Measurements from ENCODE around the gene MARK2. TPM values are rescaled to one million over a fixed set of nuclear protein-coding genes. Genes with fewer than 3 reads are reported as not detected.

The MARK2 gene
- total RNA-seq, 2 experiments from 2014 or later: 24.3 to 24.9 TPM

DNA sequence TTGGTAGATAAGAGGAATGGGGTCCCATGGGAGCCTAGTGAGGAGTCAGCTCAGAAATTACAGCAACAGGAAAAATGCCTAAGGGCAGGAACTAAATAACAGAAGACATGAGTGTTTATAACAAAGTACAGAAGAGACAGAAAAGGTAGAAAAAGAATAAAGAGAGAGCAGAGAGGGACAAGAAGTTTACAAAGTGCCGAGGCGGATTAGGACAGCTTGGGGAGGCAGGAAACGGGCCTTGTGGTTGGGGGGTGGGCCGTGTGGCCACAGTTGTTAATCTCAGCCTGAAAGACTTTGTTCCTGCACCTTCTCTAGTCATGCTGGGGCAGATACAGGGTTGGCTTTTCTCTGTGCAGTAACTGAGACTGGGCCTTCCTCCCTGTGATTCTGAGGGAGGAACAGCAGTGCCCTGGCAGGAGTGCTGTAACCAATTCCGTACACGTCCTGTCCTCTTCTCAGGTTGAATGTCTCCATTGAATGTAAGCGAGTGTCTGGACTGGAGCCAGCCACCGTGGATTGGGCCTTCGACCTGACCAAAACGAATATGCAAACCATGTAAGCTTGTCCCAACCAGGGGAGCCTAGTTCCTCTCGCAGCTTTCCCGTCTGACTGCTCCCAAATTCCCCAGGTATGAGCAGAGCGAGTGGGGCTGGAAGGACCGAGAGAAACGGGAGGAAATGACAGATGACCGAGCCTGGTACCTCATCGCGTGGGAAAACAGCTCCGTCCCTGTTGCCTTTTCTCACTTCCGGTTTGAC is 113.0 kb downstream of the MARK2 start:
- Mint-ChIP-seq H3K36me3 (ENCODE audit: low read depth) (peaks cover 28% of the 10 kb centered on the region), H3K27ac (peak overlapping the region; percentile 58), H3K27me3 (no peaks in the 10 kb centered on the region), H3K9me3 (ENCODE audit: low read depth) (no peaks in the 10 kb centered on the region), H3K4me1 (peaks cover 16% of the 10 kb centered on the region), H3K4me3 (no peak overlapping the region)
- intact Hi-C loops (cut with DNase I, micrococcal nuclease): no loop called here
- CTCF ChIA-PET: interaction anchor here (0.6 to 1.3 kb wide), 6 partner anchors 10 to 214 kb away, joined by 3 to 4 read pairs (median 4); partner anchors contain the start of gene MACROD1
- ATAC-seq: peak; percentile 89
- POLR2A ChIA-PET: interaction anchor here (0.5 to 0.6 kb wide), 2 partner anchors 10 to 364 kb away, joined by 3 to 4 read pairs; no protein-coding TSS in a partner anchor
- peak; percentile 55 for DNase-seq

DNA sequence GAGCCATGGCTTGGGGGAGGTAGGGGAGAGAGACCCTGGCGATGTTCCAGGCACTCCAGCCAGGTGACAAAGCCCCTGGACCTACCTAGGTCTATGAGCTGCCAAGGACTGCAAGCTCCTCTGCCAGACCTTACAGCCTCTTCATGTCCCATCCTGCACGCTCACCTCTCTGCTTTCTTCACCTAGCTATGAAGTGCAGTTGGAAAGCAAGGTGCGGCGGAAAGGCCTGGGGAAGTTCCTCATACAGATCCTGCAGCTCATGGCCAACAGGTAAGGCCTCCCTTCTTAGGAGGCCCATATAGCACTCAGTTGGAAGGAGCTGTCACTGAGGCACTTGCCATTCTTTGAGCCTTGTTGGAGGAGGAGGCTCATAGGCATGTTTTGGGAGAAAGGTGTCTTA is 113.7 kb downstream of the MARK2 start:
- POLR2A ChIA-PET: interaction anchor here (0.6 kb wide), 1 partner anchor 9 kb away, joined by 4 read pairs; no protein-coding TSS in a partner anchor
- CTCF ChIA-PET: interaction anchor here (0.6 to 1.3 kb wide), 5 partner anchors 10 to 116 kb away, joined by 3 to 4 read pairs (median 4); no protein-coding TSS in a partner anchor
- DNase-seq: no peak
- Mint-ChIP-seq H3K4me1 (peaks cover 16% of the 10 kb centered on the region), H3K9me3 (ENCODE audit: low read depth) (no peaks in the 10 kb centered on the region), H3K27ac (peak overlapping the region; percentile 58), H3K4me3 (no peak overlapping the region), H3K36me3 (ENCODE audit: low read depth) (peaks cover 28% of the 10 kb centered on the region), H3K27me3 (no peaks in the 10 kb centered on the region)
- intact Hi-C loops (cut with DNase I, micrococcal nuclease): no loop called here
- no peak for ATAC-seq

DNA sequence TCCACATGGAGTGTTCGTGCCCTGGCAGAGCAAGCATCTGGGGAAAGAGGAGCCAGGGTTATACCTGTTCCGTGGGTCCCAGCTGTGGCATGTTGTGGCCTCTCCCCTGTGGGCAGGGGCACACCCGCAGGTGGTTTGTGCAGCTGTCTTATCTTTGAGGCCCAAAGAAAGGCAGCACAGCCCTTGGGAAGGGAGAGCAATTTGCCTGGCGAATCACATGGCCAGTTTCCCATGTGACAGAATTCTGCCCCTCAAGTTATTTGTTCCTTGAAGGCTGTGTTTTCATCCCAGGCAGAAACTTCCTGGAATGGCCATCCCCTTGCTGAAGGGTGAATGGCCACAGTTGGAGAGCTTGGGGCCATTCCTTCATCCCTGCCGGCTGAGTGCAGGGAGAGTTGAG is 119.1 kb downstream of the MARK2 start:
- Mint-ChIP-seq H3K4me3 (no peak overlapping the region), H3K36me3 (ENCODE audit: low read depth) (peaks cover 17% of the 10 kb centered on the region), H3K4me1 (peaks cover 7% of the 10 kb centered on the region), H3K27ac (no peak overlapping the region), H3K27me3 (no peaks in the 10 kb centered on the region), H3K9me3 (ENCODE audit: low read depth) (no peaks in the 10 kb centered on the region)
- ATAC-seq (no peak), DNase-seq (no peak)
- intact Hi-C loops (cut with DNase I, micrococcal nuclease): no loop called here
- ChIA-PET CTCF (interaction anchor here (0.7 to 1.7 kb wide), 4 partner anchors 10 to 121 kb away, joined by 3 to 7 read pairs (median 4); no protein-coding TSS in a partner anchor), POLR2A (no interaction called here)

Other genes starting within 250 kb of the MARK2 start
- gene PLAAT3, start 224.7 kb upstream of the MARK2 start, total RNA-seq: 1 to 10 TPM; 1.8 to 3.1 TPM
- gene ATL3, start 167.7 kb upstream of the MARK2 start, total RNA-seq: 10 to 100 TPM; 18.9 to 25.7 TPM
- 10 to 100 TPM; 42.2 to 43.0 TPM for gene RTN3, start 157.6 kb upstream of the MARK2 start, total RNA-seq
- 1 to 10 TPM; 1.5 to 1.7 TPM for gene ZFTA, start 70.3 kb upstream of the MARK2 start, total RNA-seq
- gene SPINDOC, start 25.7 kb upstream of the MARK2 start, total RNA-seq: 10 to 100 TPM; 25.7 to 26.2 TPM
- under 1 TPM; 0.37 TPM for gene RCOR2, start 78.1 kb downstream of the MARK2 start, total RNA-seq
- 10 to 100 TPM; 13.7 to 15.9 TPM for gene NAA40, start 99.9 kb downstream of the MARK2 start, total RNA-seq
- gene COX8A, start 135.5 kb downstream of the MARK2 start, total RNA-seq: 100 to 1,000 TPM; 413 to 454 TPM
- gene OTUB1, start 147.3 kb downstream of the MARK2 start, total RNA-seq: 10 to 100 TPM; 77.4 to 86.1 TPM
- gene FLRT1, start 196.8 kb downstream of the MARK2 start, total RNA-seq: under 1 TPM; 0.21 to 0.25 TPM

Measured in activated CD4-positive, alpha-beta T cell treated with anti-CD3 and anti-CD28 coated beads for 36 hours (primary cell).